Measurements from ENCODE around the gene ACVR1B. TPM values are rescaled to one million over a fixed set of nuclear protein-coding genes. Genes with fewer than 3 reads are reported as not detected.

The ACVR1B gene
- polyA plus RNA-seq, 6 donors from 2014 or later = 0.43 to 1.1 (median 0.51) TPM; not detected in 1

GRCh38 chr12:51922762-51923505 lies 28.6 kb upstream of the ACVR1B start:
- peaks cover 0 to 9% (median 0%) of the 10 kb centered on the region in 3 donors for H3K27me3 Mint-ChIP-seq
- peak; percentile 21 for DNase-seq
- H3K27ac Mint-ChIP-seq = peak overlapping the region in 2 of 6 donors; percentile 20 to 32
- H3K9me3 Mint-ChIP-seq = no peaks in the 10 kb centered on the region
- peak overlapping the region in 7 of 8 donors; percentile 41 to 70 (median 63) for H3K4me3 Mint-ChIP-seq
- no peaks in the 10 kb centered on the region for H3K36me3 Mint-ChIP-seq
- H3K4me1 Mint-ChIP-seq = peaks cover 31 to 34% (median 32%) of the 10 kb centered on the region in 3 donors
- peak; percentile 54 to 60 for ATAC-seq (ENCODE audit: low read depth in 2 of 2)

DNA sequence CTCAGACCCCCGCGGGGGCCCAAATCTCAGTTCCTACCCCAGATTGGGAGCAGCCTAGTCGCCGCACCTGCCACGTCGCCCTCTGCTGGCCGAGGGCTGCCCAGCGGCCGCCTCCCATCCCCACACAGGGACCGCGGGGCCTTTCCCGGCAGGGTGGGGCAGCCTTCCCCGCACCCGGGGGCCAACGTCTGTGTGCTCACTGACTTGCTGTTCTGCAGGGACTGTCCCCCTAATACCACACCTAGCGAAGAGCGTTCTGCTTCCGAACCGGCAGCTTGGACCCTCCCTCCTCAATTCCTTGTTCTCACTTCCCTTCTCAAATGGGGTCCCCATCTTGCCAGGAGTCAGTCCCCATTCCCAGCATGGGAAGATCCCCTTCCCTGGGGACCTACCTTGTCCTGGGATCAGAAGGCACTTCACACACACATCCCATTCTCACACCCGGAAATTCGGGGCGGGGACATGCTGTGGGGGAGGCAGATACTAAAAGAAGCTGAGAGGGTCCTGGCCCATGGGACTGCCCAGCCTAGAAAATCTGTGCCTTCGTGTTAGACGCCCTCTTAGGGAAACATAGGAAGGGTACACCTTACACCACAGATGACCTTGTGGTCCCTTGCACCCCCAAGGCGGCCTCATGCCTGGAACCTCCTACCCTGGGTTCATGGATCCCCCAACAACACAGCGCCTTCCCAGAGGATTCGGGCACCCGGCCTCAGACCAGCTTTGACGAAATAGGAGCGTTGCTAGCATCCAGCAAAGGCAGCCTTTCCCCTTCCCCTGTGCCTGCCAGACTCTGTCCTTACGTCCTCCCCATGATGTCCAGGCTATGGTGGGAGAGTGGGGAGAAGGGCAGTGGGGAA lies 27.8 kb upstream of the ACVR1B start:
- H3K4me1 Mint-ChIP-seq = peaks cover 31 to 34% (median 32%) of the 10 kb centered on the region in 3 donors
- H3K27ac Mint-ChIP-seq = peak overlapping the region in 1 of 6 donors; percentile 82
- peaks cover 0 to 9% (median 5%) of the 10 kb centered on the region in 3 donors for H3K27me3 Mint-ChIP-seq
- peak; percentile 79 to 82 for ATAC-seq (ENCODE audit: low read depth in 2 of 2)
- peak; percentile 42 for DNase-seq
- H3K4me3 Mint-ChIP-seq = peak overlapping the region in 7 of 8 donors; percentile 1 to 70 (median 55)
- no peaks in the 10 kb centered on the region for H3K36me3 Mint-ChIP-seq
- no peaks in the 10 kb centered on the region for H3K9me3 Mint-ChIP-seq

GRCh38 chr12:51924551-51925319 lies 26.8 kb upstream of the ACVR1B start:
- H3K27ac Mint-ChIP-seq = peak overlapping the region in 1 of 6 donors; percentile 49
- H3K9me3 Mint-ChIP-seq = no peaks in the 10 kb centered on the region
- H3K4me1 Mint-ChIP-seq = peaks cover 31 to 34% (median 32%) of the 10 kb centered on the region in 3 donors
- no peaks in the 10 kb centered on the region for H3K36me3 Mint-ChIP-seq
- ATAC-seq (ENCODE audit: low read depth in 2 of 2) (peak; percentile 24 to 31), DNase-seq (no peak)
- H3K4me3 Mint-ChIP-seq = peak overlapping the region in 3 of 8 donors; percentile 11 to 71 (median 29)
- H3K27me3 Mint-ChIP-seq = peaks cover 0 to 9% (median 5%) of the 10 kb centered on the region in 3 donors

- peak overlapping the region in 2 of 6 donors; percentile 5 to 39 for H3K27ac Mint-ChIP-seq
- peak overlapping the region in 1 of 8 donors; percentile 22 for H3K4me3 Mint-ChIP-seq
- no peak for DNase-seq
- no peaks in the 10 kb centered on the region for H3K36me3 Mint-ChIP-seq
- no peak for ATAC-seq (ENCODE audit: low read depth in 2 of 2)
- H3K9me3 Mint-ChIP-seq = no peaks in the 10 kb centered on the region
- H3K27me3 Mint-ChIP-seq = peaks cover 0 to 9% (median 5%) of the 10 kb centered on the region in 3 donors
- peaks cover 31 to 34% (median 32%) of the 10 kb centered on the region in 3 donors for H3K4me1 Mint-ChIP-seq
Measured at GRCh38 chr12:51925346-51926063, 26.0 kb upstream of the ACVR1B start.

- Mint-ChIP-seq H3K27ac (peak overlapping the region in 2 of 6 donors; percentile 10 to 39), H3K9me3 (no peaks in the 10 kb centered on the region), H3K36me3 (no peaks in the 10 kb centered on the region), H3K4me3 (no peak overlapping the region), H3K27me3 (peaks cover 0 to 9% (median 5%) of the 10 kb centered on the region in 3 donors), H3K4me1 (peaks cover 31 to 34% (median 32%) of the 10 kb centered on the region in 3 donors)
- ATAC-seq (ENCODE audit: low read depth in 2 of 2) (no peak), DNase-seq (no peak)
Measured at GRCh38 chr12:51926064-51926632, 25.4 kb upstream of the ACVR1B start.

DNA sequence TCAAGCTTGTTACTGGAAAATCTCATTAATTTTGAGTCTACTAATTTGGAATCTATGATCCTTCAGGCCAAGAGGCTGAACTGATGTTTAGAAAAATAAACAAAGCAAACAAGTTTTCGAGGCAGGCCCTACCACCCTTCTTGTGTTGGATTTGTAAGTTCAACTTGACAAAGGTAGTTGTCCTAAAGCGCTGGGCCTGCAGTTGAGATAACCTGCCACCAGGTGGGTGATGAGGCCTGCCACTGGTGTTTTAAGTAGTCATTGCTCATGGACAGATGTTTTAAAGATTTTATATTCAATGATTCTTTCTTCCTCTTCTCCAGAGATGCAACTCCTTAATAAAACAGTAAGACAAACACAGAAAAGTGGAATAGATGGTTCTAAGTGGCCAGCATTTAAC lies 24.8 kb upstream of the ACVR1B start:
- ATAC-seq (ENCODE audit: low read depth in 2 of 2) (no peak), DNase-seq (peak; percentile 21)
- Mint-ChIP-seq H3K4me3 (no peak overlapping the region), H3K27ac (no peak overlapping the region), H3K27me3 (peaks cover 0 to 9% (median 5%) of the 10 kb centered on the region in 3 donors), H3K4me1 (peaks cover 31 to 32% (median 32%) of the 10 kb centered on the region in 3 donors), H3K9me3 (no peaks in the 10 kb centered on the region), H3K36me3 (no peaks in the 10 kb centered on the region)

- DNase-seq = no peak
- H3K9me3 Mint-ChIP-seq = no peaks in the 10 kb centered on the region
- no peaks in the 10 kb centered on the region for H3K36me3 Mint-ChIP-seq
- no peak overlapping the region for H3K27ac Mint-ChIP-seq
- ATAC-seq (ENCODE audit: low read depth in 2 of 2) = no peak
- H3K4me3 Mint-ChIP-seq = no peak overlapping the region
- peaks cover 0 to 14% (median 12%) of the 10 kb centered on the region in 3 donors for H3K27me3 Mint-ChIP-seq
- H3K4me1 Mint-ChIP-seq = peaks cover 0 to 1% (median 0%) of the 10 kb centered on the region in 3 donors
Measured at GRCh38 chr12:51932218-51933076, 19.1 kb upstream of the ACVR1B start.

GRCh38 chr12:51934080-51934479 lies 17.4 kb upstream of the ACVR1B start:
- H3K9me3 Mint-ChIP-seq = no peaks in the 10 kb centered on the region
- H3K4me1 Mint-ChIP-seq = peaks cover 0 to 1% (median 0%) of the 10 kb centered on the region in 3 donors
- H3K36me3 Mint-ChIP-seq = no peaks in the 10 kb centered on the region
- ATAC-seq (ENCODE audit: low read depth in 2 of 2) (no peak), DNase-seq (no peak)
- H3K27me3 Mint-ChIP-seq = peaks cover 0 to 14% (median 7%) of the 10 kb centered on the region in 3 donors
- H3K4me3 Mint-ChIP-seq = no peak overlapping the region
- H3K27ac Mint-ChIP-seq = no peak overlapping the region

DNA sequence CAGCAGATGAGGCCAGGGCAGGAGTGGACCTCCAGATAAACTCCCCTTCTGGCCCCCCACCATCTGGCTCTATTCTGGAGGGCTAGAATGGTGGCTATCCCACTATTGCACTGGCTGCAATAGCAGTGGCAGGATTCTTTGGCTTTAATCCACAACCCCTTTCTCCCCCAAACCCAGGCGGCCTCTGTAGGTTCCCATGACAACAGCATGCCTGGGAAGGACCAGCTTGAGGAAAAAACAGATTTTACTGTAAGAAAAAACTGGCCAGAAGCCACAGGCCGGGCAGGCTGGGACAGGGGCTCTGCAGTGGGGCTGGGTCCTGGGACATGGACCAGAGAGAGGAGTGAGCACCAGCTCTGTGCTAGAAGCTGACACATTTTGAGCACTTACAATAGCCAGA lies 13.6 kb upstream of the ACVR1B start:
- Mint-ChIP-seq H3K4me1 (peaks cover 0 to under 1% (median 0%) of the 10 kb centered on the region in 3 donors), H3K9me3 (peaks cover 0 to 3% (median 0%) of the 10 kb centered on the region in 7 donors), H3K36me3 (no peaks in the 10 kb centered on the region), H3K27ac (no peak overlapping the region), H3K4me3 (no peak overlapping the region), H3K27me3 (peaks cover 8 to 41% (median 37%) of the 10 kb centered on the region in 3 donors)
- no peak for ATAC-seq (ENCODE audit: low read depth in 2 of 2)
- DNase-seq = no peak

- H3K27me3 Mint-ChIP-seq = peaks cover 8 to 49% (median 44%) of the 10 kb centered on the region in 3 donors
- H3K9me3 Mint-ChIP-seq = peaks cover 0 to 10% (median under 1%) of the 10 kb centered on the region in 7 donors
- H3K4me3 Mint-ChIP-seq = no peak overlapping the region
- H3K4me1 Mint-ChIP-seq = no peaks in the 10 kb centered on the region
- no peak for DNase-seq
- H3K27ac Mint-ChIP-seq = no peak overlapping the region
- no peak for ATAC-seq (ENCODE audit: low read depth in 2 of 2)
- peaks cover 0 to under 1% of the 10 kb centered on the region in 2 donors for H3K36me3 Mint-ChIP-seq
Measured at GRCh38 chr12:51938726-51939125, 12.8 kb upstream of the ACVR1B start.

DNA sequence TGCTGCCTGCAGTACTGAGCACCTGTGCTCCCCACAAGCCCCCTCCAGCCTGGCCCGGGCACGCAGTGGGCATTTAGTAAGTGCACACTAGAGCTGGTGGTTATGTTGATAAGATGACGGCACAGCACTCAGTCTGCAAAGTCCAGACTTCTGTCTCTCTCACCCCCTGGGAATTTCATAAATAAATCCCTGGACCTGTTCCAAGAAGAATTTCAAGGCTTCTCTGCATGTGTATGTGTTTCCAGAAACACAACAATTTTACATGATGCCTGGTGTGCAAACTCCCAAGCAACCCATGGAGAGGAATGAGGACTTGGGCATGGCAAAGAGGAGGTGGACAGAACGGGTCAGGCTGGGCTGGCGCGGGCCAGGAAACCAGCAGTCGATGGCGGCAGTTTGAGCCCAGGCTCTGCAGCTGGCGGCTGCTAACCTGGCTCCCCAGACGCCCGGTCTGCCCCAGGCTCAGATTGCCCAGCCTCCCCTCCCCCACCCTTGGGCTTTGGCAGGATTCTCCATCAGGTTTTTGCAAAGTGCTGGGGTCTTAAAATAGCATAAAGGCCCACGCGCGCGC lies 10.4 kb upstream of the ACVR1B start:
- Mint-ChIP-seq H3K4me3 (no peak overlapping the region), H3K36me3 (peaks cover 0 to 18% of the 10 kb centered on the region in 2 donors), H3K27me3 (peaks cover 9 to 51% (median 46%) of the 10 kb centered on the region in 3 donors), H3K27ac (no peak overlapping the region), H3K9me3 (peaks cover 7 to 30% (median 16%) of the 10 kb centered on the region in 7 donors), H3K4me1 (no peaks in the 10 kb centered on the region)
- no peak for ATAC-seq (ENCODE audit: low read depth in 2 of 2)
- no peak for DNase-seq
